AG04449 (cell line): Measurements from ENCODE around the gene NDUFB2.
"Not testable (repeated sequence)": the region's sequence is repeated elsewhere in the genome, so short reads cannot be mapped to it uniquely, and the experiment has no call there.

Experiments
- CTCF ChIA-PET: fragments of 350-600 bp; formaldehyde crosslinking; extraction: SDS; loops from one replicate; lab custom pipeline; 2021; ENCODE audit warnings: antibody characterized with exemption; lab: Yijun Ruan, JAX
- POLR2A ChIA-PET: fragments of 400-600, 350-600 bp; formaldehyde crosslinking; extraction: SDS; loops from one replicate; lab custom pipeline; 2020; ENCODE audit warnings: antibody characterized with exemption, inconsistent platforms; lab: Yijun Ruan, JAX
- DNase-seq: peaks from one replicate; pipeline ENCODE4 v3.0.0-alpha.2; 2010; ENCODE audit warnings: low read depth, low spot score
- H3K4me3 ChIP-seq: 2 replicates; pipeline ENCODE4 v1.5.1; 2011; ENCODE audit warnings: low read depth, mild to moderate bottlenecking, control low read depth, low read length
- CTCF ChIP-seq: IDR thresholded peaks from one replicate; pipeline ENCODE4 v1.5.1; 2011; ENCODE audit warnings: mild to moderate bottlenecking, moderate library complexity, low read length, control low read depth, inconsistent platforms; ENCODE audit not compliant: insufficient read depth; ENCODE audit errors: missing control alignments

Gene NDUFB2

GRCh38 chr7:140659856-140660255 lies 36.7 kb upstream of the NDUFB2 start:
- H3K4me3 ChIP-seq, result no peak overlapping the region
- DNase-seq, result peak; percentile 44
- no peak for TF ChIP-seq CTCF
- ChIA-PET CTCF (interaction anchor here (0.7 to 3.5 kb wide), 12 partner anchors 9 to 991 kb away, joined by 3 to 28 read pairs (median 7); partner anchors contain the start of gene MRPS33), POLR2A (interaction anchor here (0.7 to 1.0 kb wide), 3 partner anchors 21 to 355 kb away, joined by 3 to 4 read pairs (median 3); partner anchors contain the start of gene MRPS33)

GRCh38 chr7:140661124-140661523 lies 35.4 kb upstream of the NDUFB2 start:
- ChIA-PET POLR2A (no interaction called here), CTCF (interaction anchor here (0.8 to 3.5 kb wide), 15 partner anchors 8 to 1125 kb away, joined by 3 to 28 read pairs (median 5); partner anchors contain the start of gene MRPS33)
- TF ChIP-seq CTCF, result peak; percentile 18
- H3K4me3 ChIP-seq, result no peak overlapping the region
- DNase-seq, result no peak

GRCh38 chr7:140662938-140663337 lies 33.6 kb upstream of the NDUFB2 start:
- POLR2A ChIA-PET, CTCF ChIA-PET, DNase-seq, H3K4me3 ChIP-seq: not testable (repeated sequence)

- ChIA-PET CTCF (interaction anchor here (1.5 to 1.7 kb wide), 2 partner anchors 14 to 150 kb away, joined by 4 to 7 read pairs; no protein-coding TSS in a partner anchor), POLR2A (no interaction called here)
- DNase-seq, result no peak
Observed at GRCh38 chr7:140667476-140667875, 29.0 kb upstream of the NDUFB2 start.

GRCh38 chr7:140668641-140669040 lies 27.9 kb upstream of the NDUFB2 start:
- ChIA-PET POLR2A (no interaction called here), CTCF (interaction anchor here (1.0 to 1.7 kb wide), 5 partner anchors 8 to 865 kb away, joined by 3 to 7 read pairs (median 4); no protein-coding TSS in a partner anchor)
- no peak for DNase-seq
- TF ChIP-seq CTCF, result no peak
- H3K4me3 ChIP-seq, result no peak overlapping the region

More at GRCh38 chr7:140667476-140667875, 29.0 kb upstream of the NDUFB2 start:
- no peak for TF ChIP-seq CTCF
- no peak overlapping the region for H3K4me3 ChIP-seq

GRCh38 chr7:140669352-140669751 lies 27.2 kb upstream of the NDUFB2 start:
- CTCF ChIA-PET, result interaction anchor here (1.0 to 1.7 kb wide), 6 partner anchors 9 to 864 kb away, joined by 3 to 7 read pairs (median 4); no protein-coding TSS in a partner anchor
- no peak overlapping the region for H3K4me3 ChIP-seq
- POLR2A ChIA-PET, result interaction anchor here (0.7 kb wide), 1 partner anchor 1714 kb away, joined by 3 read pairs; no protein-coding TSS in a partner anchor
- no peak for DNase-seq
- TF ChIP-seq CTCF, result no peak

- H3K4me3 ChIP-seq, DNase-seq: not testable (repeated sequence)
- ChIA-PET POLR2A (interaction anchor here (0.7 kb wide), 1 partner anchor 1714 kb away, joined by 3 read pairs; no protein-coding TSS in a partner anchor), CTCF (interaction anchor here (1.0 to 1.7 kb wide), 5 partner anchors 9 to 864 kb away, joined by 3 to 5 read pairs (median 3); no protein-coding TSS in a partner anchor)
Observed at GRCh38 chr7:140669862-140670261, 26.6 kb upstream of the NDUFB2 start.
